NK-92 (cell line): Measurements from ENCODE around the gene NCLN.

ENCODE experiments used
- DNase-seq: peaks from one replicate; lab custom pipeline; 2025; ENCODE audit not compliant: unreplicated experiment; lab: John Stamatoyannopoulos, UW

Gene NCLN

GRCh38 chr19:3252650-3253049, 66.9 kb downstream of the NCLN start:
- no peak for DNase-seq

GRCh38 chr19:3253270-3253669, 67.5 kb downstream of the NCLN start:
- DNase-seq = no peak

GRCh38 chr19:3254520-3254919, 68.8 kb downstream of the NCLN start:
- no peak for DNase-seq

- DNase-seq = no peak
Measured at GRCh38 chr19:3257071-3257470, 71.3 kb downstream of the NCLN start.
